Glutamatergic neuron (in vitro differentiated cells): Measurements from ENCODE around the gene TBC1D22A. TPM values are rescaled to one million over a fixed set of nuclear protein-coding genes. Genes with fewer than 3 reads are reported as not detected.

Experiments
- DNase-seq: peaks from one replicate; pipeline ENCODE4 v3.0.0; 2022
- H3K27ac Mint-ChIP-seq: one replicate; pipeline ENCODE4 v1.8.0; 2020; ENCODE audit warnings: mild to moderate bottlenecking, mixed read lengths, inconsistent platforms; ENCODE audit not compliant: unreplicated experiment
- H3K27me3 Mint-ChIP-seq: one replicate; pipeline ENCODE4 v1.8.0; 2020; ENCODE audit warnings: mild to moderate bottlenecking, moderate library complexity, mixed read lengths, inconsistent platforms; ENCODE audit not compliant: unreplicated experiment
- H3K36me3 Mint-ChIP-seq: one replicate; pipeline ENCODE4 v1.8.0; 2020; ENCODE audit warnings: mild to moderate bottlenecking, mixed read lengths, inconsistent platforms; ENCODE audit not compliant: unreplicated experiment
- H3K4me1 Mint-ChIP-seq: one replicate; pipeline ENCODE4 v1.8.0; 2020; ENCODE audit warnings: mild to moderate bottlenecking, low read depth, mixed read lengths, inconsistent platforms; ENCODE audit not compliant: unreplicated experiment
- H3K4me3 Mint-ChIP-seq: one replicate; pipeline ENCODE4 v1.8.0; 2020; ENCODE audit warnings: mild to moderate bottlenecking, mixed read lengths, inconsistent platforms; ENCODE audit not compliant: unreplicated experiment
- H3K9me3 Mint-ChIP-seq: one replicate; pipeline ENCODE4 v1.8.0; 2020; ENCODE audit warnings: mild to moderate bottlenecking, moderate library complexity, mixed read lengths, inconsistent platforms; ENCODE audit not compliant: unreplicated experiment
- CTCF ChIP-seq: fragments of 200-600 bp; sonication (generic); IDR thresholded peaks from one replicate; pipeline ENCODE4 v1.5.0; 2021; ENCODE audit not compliant: partially characterized antibody, unreplicated experiment
- total RNA-seq: library from RNA; stranded (reverse); fragmentation: NEBNext Ultra II Directional; extraction: Animal tissue kit (Norgen Biotek cat#: 25700); gene quantifications from one replicate; pipeline ENCODE4 v1.2.1, GENCODE V29; 2021; ENCODE audit not compliant: unreplicated experiment

Gene TBC1D22A
- total RNA-seq, 1 donor from 2014 or later: 23.0 TPM

DNA sequence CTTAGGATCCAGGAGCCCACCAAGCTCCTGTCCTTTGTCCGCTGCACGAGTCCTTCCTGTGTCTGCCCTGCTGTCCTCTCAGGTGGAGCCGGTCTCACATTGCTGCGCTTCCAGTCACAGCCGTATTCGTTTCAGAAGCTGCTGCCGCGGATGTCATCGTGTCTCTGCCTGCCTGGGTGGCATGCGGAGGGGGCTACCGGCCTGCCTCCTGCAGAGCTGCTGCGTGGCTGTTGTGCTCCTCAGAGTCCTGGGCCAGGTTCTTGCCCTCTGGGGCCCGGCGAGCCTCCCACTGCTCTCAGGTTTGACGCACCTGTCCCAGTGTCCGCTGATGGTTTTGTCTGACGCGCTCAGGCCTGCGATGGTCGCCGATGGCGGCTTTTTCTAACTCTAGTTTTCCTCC, 254.2 kb downstream of the TBC1D22A start:
- H3K9me3 Mint-ChIP-seq: peaks cover 14% of the 10 kb centered on the region
- no peak for DNase-seq
- H3K4me1 Mint-ChIP-seq: peaks cover under 1% of the 10 kb centered on the region
- TF ChIP-seq CTCF: no peak
- H3K27ac Mint-ChIP-seq: no peak overlapping the region
- no peak overlapping the region for H3K4me3 Mint-ChIP-seq
- peaks cover 22% of the 10 kb centered on the region for H3K36me3 Mint-ChIP-seq
- peaks cover 8% of the 10 kb centered on the region for H3K27me3 Mint-ChIP-seq

GRCh38 chr22:47017245-47017644, 254.8 kb downstream of the TBC1D22A start:
- no peak overlapping the region for H3K4me3 Mint-ChIP-seq
- peaks cover 26% of the 10 kb centered on the region for H3K36me3 Mint-ChIP-seq
- H3K27ac Mint-ChIP-seq: no peak overlapping the region
- peaks cover 11% of the 10 kb centered on the region for H3K9me3 Mint-ChIP-seq
- DNase-seq: no peak
- peaks cover 4% of the 10 kb centered on the region for H3K27me3 Mint-ChIP-seq
- no peak for TF ChIP-seq CTCF
- H3K4me1 Mint-ChIP-seq: no peaks in the 10 kb centered on the region

DNA sequence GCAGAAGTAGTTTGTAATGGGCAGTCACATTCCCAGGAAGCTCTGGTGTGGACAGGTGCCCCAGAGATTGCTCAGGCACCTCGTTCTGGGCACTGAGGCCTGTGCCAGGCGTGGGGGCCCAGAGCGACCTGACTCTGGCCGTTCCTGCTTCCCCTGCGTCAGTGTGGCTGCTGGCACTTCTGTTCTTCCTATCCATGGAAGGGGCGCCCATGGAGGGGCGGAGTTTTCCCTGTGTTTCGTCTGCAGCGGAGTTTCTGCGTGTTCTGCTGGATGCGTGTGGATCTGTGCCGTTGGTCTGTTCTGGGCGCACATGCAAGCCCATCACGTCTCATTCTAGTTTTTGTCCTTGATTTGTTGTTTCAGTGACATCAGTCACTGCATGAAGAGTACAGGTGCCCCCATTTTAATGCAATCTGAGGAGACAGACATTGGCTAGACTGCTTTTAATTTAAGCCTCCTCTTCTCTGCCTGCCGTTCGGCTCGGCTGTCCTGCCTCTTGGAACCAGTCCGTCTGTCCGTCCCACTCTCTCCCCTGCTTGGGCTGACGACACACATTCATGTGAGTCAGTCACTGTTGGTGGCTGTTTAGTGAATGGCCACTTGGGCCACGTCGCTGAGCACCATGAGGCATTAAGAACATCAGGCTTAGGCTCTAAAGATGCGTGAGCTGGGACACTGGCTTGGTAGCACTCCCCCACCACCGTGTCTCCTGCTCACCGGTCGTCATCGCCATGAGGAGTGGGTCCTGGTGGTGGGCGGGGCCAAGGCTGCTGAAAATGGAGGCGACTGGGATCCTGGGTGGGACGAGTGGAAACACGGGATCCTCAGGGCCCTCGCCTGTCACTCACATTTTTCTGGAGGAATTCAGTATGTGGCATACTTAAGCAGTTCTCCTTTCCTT, 255.8 kb downstream of the TBC1D22A start:
- Mint-ChIP-seq H3K27ac (no peak overlapping the region), H3K27me3 (peaks cover 4% of the 10 kb centered on the region), H3K9me3 (peaks cover 9% of the 10 kb centered on the region), H3K36me3 (peaks cover 24% of the 10 kb centered on the region), H3K4me1 (no peaks in the 10 kb centered on the region), H3K4me3 (no peak overlapping the region)
- no peak for DNase-seq
- TF ChIP-seq CTCF: no peak

GRCh38 chr22:47019012-47019790, 256.8 kb downstream of the TBC1D22A start:
- TF ChIP-seq CTCF: no peak
- no peaks in the 10 kb centered on the region for H3K4me1 Mint-ChIP-seq
- H3K36me3 Mint-ChIP-seq: peaks cover 22% of the 10 kb centered on the region
- no peak for DNase-seq
- no peak overlapping the region for H3K27ac Mint-ChIP-seq
- H3K27me3 Mint-ChIP-seq: peaks cover 4% of the 10 kb centered on the region
- peaks cover 6% of the 10 kb centered on the region for H3K9me3 Mint-ChIP-seq
- no peak overlapping the region for H3K4me3 Mint-ChIP-seq
